Lung (tissue), 12 donors: Measurements from ENCODE around the gene EIF2B1. TPM values are rescaled to one million over a fixed set of nuclear protein-coding genes. Genes with fewer than 3 reads are reported as not detected.

ENCODE experiments used
- ATAC-seq: fragments of 200-7000 bp; cut with Tn5 transposase; one replicate; pipeline ENCODE4 v1.9.1; 2020; ENCODE audit warnings: moderate number of reproducible peaks; ENCODE audit not compliant: insufficient read depth, low FRiP score
- DNase-seq, 3 donors: peaks; one replicate each; pipeline ENCODE4 v3.0.0-alpha.2; 2013 to 2017
- H3K27ac ChIP-seq, 2 donors: one replicate each; pipeline ENCODE4 v1.5.1; 2013; ENCODE audit warnings: mild to moderate bottlenecking in 2 of 2, moderate library complexity in 2 of 2, control low read depth in 1 of 2, inconsistent platforms in 1 of 2, low read depth in 1 of 2, low read length in 1 of 2
- H3K27me3 ChIP-seq, 3 donors: one replicate each; pipeline ENCODE4 v1.5.1; 2013; ENCODE audit warnings: low read length in 2 of 3; ENCODE audit not compliant: control insufficient read depth in 3 of 3, insufficient read depth in 3 of 3
- H3K36me3 ChIP-seq, 4 donors: one replicate each; pipeline ENCODE4 v1.5.1; 2013; ENCODE audit warnings: low read length in 4 of 4, mild to moderate bottlenecking in 1 of 4, moderate library complexity in 1 of 4; ENCODE audit not compliant: control insufficient read depth in 4 of 4, insufficient read depth in 4 of 4
- H3K4me1 ChIP-seq, 5 donors: one replicate each; pipeline ENCODE4 v1.5.1; 2013; ENCODE audit warnings: low read length in 5 of 5, mild to moderate bottlenecking in 2 of 5, moderate library complexity in 1 of 5; ENCODE audit not compliant: control insufficient read depth in 5 of 5, insufficient read depth in 5 of 5
- H3K4me3 ChIP-seq: one replicate; pipeline ENCODE4 v1.5.1; 2013; ENCODE audit warnings: mild to moderate bottlenecking, control low read depth, moderate library complexity
- H3K9ac ChIP-seq, 2 donors: one replicate each; pipeline ENCODE4 v1.5.1; 2013; ENCODE audit warnings: low read length in 2 of 2, control low read depth in 1 of 2; ENCODE audit not compliant: insufficient read depth in 1 of 2
- H3K9me3 ChIP-seq, 4 donors: one replicate each; pipeline ENCODE4 v1.5.1; 2013; ENCODE audit warnings: low read length in 3 of 4, mild to moderate bottlenecking in 1 of 4, moderate library complexity in 1 of 4; ENCODE audit not compliant: control insufficient read depth in 4 of 4, insufficient read depth in 3 of 4
- WGBS, 2 donors: extraction: QIAGEN DNeasy Blood & Tissue Kit; methylation state at CpG; one replicate each; pipeline ENCODE4 v1.1.7; 2013; 5-methylcytosine and 5-hydroxymethylcytosine counted together
- polyA plus RNA-seq, 2 donors: library from polyadenylated mRNA; stranded (reverse); fragments of 200-250 nt; gene quantifications; one replicate each; pipeline ENCODE4 v1.2.1, GENCODE V29; 2013
- total RNA-seq, 2 donors: library from RNA; depleted of rRNA in 1 of 2; stranded (reverse); fragments of >200 nt in 1 of 2; gene quantifications; one replicate each; pipeline ENCODE4 v1.2.1, GENCODE V29; 2014 to 2021
- TF ChIP-seq, protein P1 (sequence below): IDR thresholded peaks from 2 replicates; pipeline ENCODE4 v1.5.1; 2012; ENCODE audit warnings: mild to moderate bottlenecking; ENCODE audit errors: control extremely low read depth, extremely low read depth
- donor health status: control.
- donor health status: control.
- donor health status: Bipolar disorder and iron deficiency.
- donor health status: healthy.
- donor health status: DM: yes; HTN: yes; CAD: no.

EIF2B1 gene
- total and polyA plus RNA-seq, 4 donors = 25.6 to 48.1 (median 33.1) TPM

- DNase-seq (no peak), ATAC-seq (no peak)
- Histone ChIP-seq H3K27ac (no peak overlapping the region), H3K9me3 (no peaks in the 10 kb centered on the region), H3K4me3 (no peak overlapping the region), H3K36me3 (peaks cover 34 to 59% (median 45%) of the 10 kb centered on the region in 4 donors), H3K27me3 (no peaks in the 10 kb centered on the region), H3K9ac (no peak overlapping the region), H3K4me1 (no peaks in the 10 kb centered on the region)
- WGBS, 2 donors = 91 to 93% methylated on average over 13 of the region's 13 CpGs
- TF ChIP-seq, protein P1, sequence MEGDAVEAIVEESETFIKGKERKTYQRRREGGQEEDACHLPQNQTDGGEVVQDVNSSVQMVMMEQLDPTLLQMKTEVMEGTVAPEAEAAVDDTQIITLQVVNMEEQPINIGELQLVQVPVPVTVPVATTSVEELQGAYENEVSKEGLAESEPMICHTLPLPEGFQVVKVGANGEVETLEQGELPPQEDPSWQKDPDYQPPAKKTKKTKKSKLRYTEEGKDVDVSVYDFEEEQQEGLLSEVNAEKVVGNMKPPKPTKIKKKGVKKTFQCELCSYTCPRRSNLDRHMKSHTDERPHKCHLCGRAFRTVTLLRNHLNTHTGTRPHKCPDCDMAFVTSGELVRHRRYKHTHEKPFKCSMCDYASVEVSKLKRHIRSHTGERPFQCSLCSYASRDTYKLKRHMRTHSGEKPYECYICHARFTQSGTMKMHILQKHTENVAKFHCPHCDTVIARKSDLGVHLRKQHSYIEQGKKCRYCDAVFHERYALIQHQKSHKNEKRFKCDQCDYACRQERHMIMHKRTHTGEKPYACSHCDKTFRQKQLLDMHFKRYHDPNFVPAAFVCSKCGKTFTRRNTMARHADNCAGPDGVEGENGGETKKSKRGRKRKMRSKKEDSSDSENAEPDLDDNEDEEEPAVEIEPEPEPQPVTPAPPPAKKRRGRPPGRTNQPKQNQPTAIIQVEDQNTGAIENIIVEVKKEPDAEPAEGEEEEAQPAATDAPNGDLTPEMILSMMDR = no peak
Measured at GRCh38 chr12:123617580-123617979, 15.9 kb downstream of the EIF2B1 start.

- no peak for DNase-seq
- no peak overlapping the region for H3K9ac ChIP-seq
- H3K36me3 ChIP-seq = peaks cover 34 to 62% (median 44%) of the 10 kb centered on the region in 4 donors
- WGBS, 2 donors = 94 to 96% methylated on average over 3 of the region's 3 CpGs
- H3K4me1 ChIP-seq = no peaks in the 10 kb centered on the region
- no peaks in the 10 kb centered on the region for H3K27me3 ChIP-seq
- no peak overlapping the region for H3K4me3 ChIP-seq
- TF ChIP-seq, protein P1 = no peak
- ATAC-seq = no peak
- no peaks in the 10 kb centered on the region for H3K9me3 ChIP-seq
- no peak overlapping the region for H3K27ac ChIP-seq
Measured at GRCh38 chr12:123617144-123617543, 16.3 kb downstream of the EIF2B1 start.

- H3K4me1 ChIP-seq = no peaks in the 10 kb centered on the region
- DNase-seq (no peak), ATAC-seq (no peak)
- H3K27ac ChIP-seq = no peak overlapping the region
- no peak overlapping the region for H3K4me3 ChIP-seq
- peaks cover 27 to 55% (median 45%) of the 10 kb centered on the region in 4 donors for H3K36me3 ChIP-seq
- TF ChIP-seq, protein P1 = no peak
- no peaks in the 10 kb centered on the region for H3K9me3 ChIP-seq
- WGBS, 2 donors = 72 to 84% methylated on average over 4 of the region's 4 CpGs
- no peak overlapping the region for H3K9ac ChIP-seq
- no peaks in the 10 kb centered on the region for H3K27me3 ChIP-seq
Measured at GRCh38 chr12:123614531-123614930, 19.0 kb downstream of the EIF2B1 start.

DNA sequence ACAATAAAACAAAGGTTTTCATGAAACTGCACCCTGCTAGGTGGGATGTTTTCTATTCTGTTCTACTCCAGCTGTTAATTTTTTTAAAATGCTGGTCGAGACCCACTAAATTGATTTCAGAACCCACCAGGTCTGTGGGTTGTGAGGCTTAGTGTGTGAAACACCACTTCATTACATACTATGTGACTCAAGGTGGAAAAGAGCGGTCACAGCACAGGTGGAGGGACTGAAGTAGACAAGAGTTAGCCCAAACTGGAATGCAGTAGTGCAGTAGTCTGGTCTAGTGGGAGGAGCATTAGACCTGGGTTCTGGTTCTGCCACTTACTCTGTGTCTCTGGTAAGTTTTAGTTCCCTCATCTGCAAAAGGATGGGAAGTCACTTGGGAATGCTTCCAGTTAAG, 19.4 kb downstream of the EIF2B1 start:
- no peak overlapping the region for H3K9ac ChIP-seq
- 97 to 99% methylated on average over 2 of the region's 2 CpGs for WGBS, 2 donors

More for the DNA sequence above, 19.4 kb downstream of the EIF2B1 start:
- TF ChIP-seq, protein P1 = no peak
- Histone ChIP-seq H3K36me3 (peaks cover 27 to 57% (median 47%) of the 10 kb centered on the region in 4 donors), H3K9me3 (no peaks in the 10 kb centered on the region), H3K4me1 (no peaks in the 10 kb centered on the region), H3K27ac (no peak overlapping the region), H3K4me3 (no peak overlapping the region), H3K27me3 (no peaks in the 10 kb centered on the region)
- ATAC-seq (no peak), DNase-seq (no peak)
